CD4-positive, alpha-beta T cell (primary cell): Measurements from ENCODE around the gene NOB1. TPM values are rescaled to one million over a fixed set of nuclear protein-coding genes. Genes with fewer than 3 reads are reported as not detected.
"Not testable (repeated sequence)": the region's sequence is repeated elsewhere in the genome, so short reads cannot be mapped to it uniquely, and the experiment has no call there.

ENCODE experiments used
- ATAC-seq: fragments of 200-7000 bp; cut with Tn5 transposase; one replicate; pipeline ENCODE4 v1.10.0; 2022; ENCODE audit warnings: mild to moderate bottlenecking; ENCODE audit not compliant: poor library complexity
- CTCF ChIA-PET: fragments of 350-600 bp; sonication (Branson Sonifier 250); formaldehyde crosslinking; loops from one replicate; lab custom pipeline; 2021; ENCODE audit warnings: antibody characterized with exemption, inconsistent platforms; lab: Charles Lee
- POLR2A ChIA-PET: fragments of 350-600 bp; sonication (Branson Sonifier 250); formaldehyde crosslinking; loops from one replicate; lab custom pipeline; 2021; ENCODE audit warnings: antibody characterized with exemption, inconsistent platforms; lab: Charles Lee
- DNase-seq, 14 experiments: peaks; one replicate each; pipeline ENCODE4 v3.0.0-alpha.2; 2013 to 2020; ENCODE audit warnings: mixed read lengths in 2 of 14
- H3K27ac ChIP-seq, 2 donors: one replicate each; pipeline versions ENCODE4 v1.5.1 to v1.7.0; 2013; ENCODE audit warnings: low read length in 2 of 2, low read depth in 1 of 2, mild to moderate bottlenecking in 1 of 2
- H3K27me3 ChIP-seq, 2 experiments: 1 replicate in 1 of 2; 2 replicates in 1 of 2; pipeline versions ENCODE4 v1.6.1 to v1.7.0; 2013; ENCODE audit warnings: low read length in 2 of 2, control low read depth in 1 of 2, mild to moderate bottlenecking in 1 of 2, moderate library complexity in 1 of 2; ENCODE audit not compliant: insufficient read depth in 2 of 2, control insufficient read depth in 1 of 2
- H3K36me3 ChIP-seq: one replicate; pipeline ENCODE4 v1.6.1; 2013; ENCODE audit warnings: low read length, control low read depth; ENCODE audit not compliant: insufficient read depth
- H3K4me1 ChIP-seq: one replicate; pipeline ENCODE4 v1.6.1; 2013; ENCODE audit warnings: low read length, control low read depth; ENCODE audit not compliant: insufficient read depth
- H3K4me3 ChIP-seq: one replicate; pipeline ENCODE4 v1.5.1; 2013; ENCODE audit warnings: mild to moderate bottlenecking, low read length, moderate library complexity
- H3K9me3 ChIP-seq, 2 experiments: 1 replicate in 1 of 2; 2 replicates in 1 of 2; pipeline versions ENCODE4 v1.6.1 to v1.7.0; 2013; ENCODE audit warnings: low read length in 2 of 2, mild to moderate bottlenecking in 2 of 2, control low read depth in 1 of 2, moderate library complexity in 1 of 2; ENCODE audit not compliant: control insufficient read depth in 1 of 2, insufficient read depth in 1 of 2
- H3K27ac Mint-ChIP-seq: one replicate; pipeline ENCODE4 v1.8.0; 2020; ENCODE audit warnings: mixed read lengths
- H3K27me3 Mint-ChIP-seq: one replicate; pipeline ENCODE4 v1.8.0; 2021; ENCODE audit warnings: mixed read lengths
- H3K36me3 Mint-ChIP-seq: one replicate; pipeline ENCODE4 v1.8.0; 2021; ENCODE audit warnings: low read depth, mixed read lengths
- H3K4me1 Mint-ChIP-seq: one replicate; pipeline ENCODE4 v1.8.0; 2021; ENCODE audit warnings: low read depth, mixed read lengths
- H3K4me3 Mint-ChIP-seq: one replicate; pipeline ENCODE4 v1.8.0; 2020; ENCODE audit warnings: mild to moderate bottlenecking, mixed read lengths
- H3K9me3 Mint-ChIP-seq: one replicate; pipeline ENCODE4 v1.8.0; 2020; ENCODE audit warnings: mixed read lengths
- CTCF ChIP-seq: fragments of 200-600 bp; IDR thresholded peaks from one replicate; pipeline ENCODE4 v1.8.0; 2022; ENCODE audit warnings: antibody characterized with exemption, mild to moderate bottlenecking
- intact Hi-C, 2 experiments: fragments of 100-400 bp; cut with DNase I in 1 of 2; cut with micrococcal nuclease in 1 of 2; formaldehyde crosslinking; loops; one replicate each; pipeline versions ENCODE4 v1.15.1 to v1.9.0; 2023 to 2025; cut with DNase I, micrococcal nuclease
- total RNA-seq, 174 experiments: library from RNA in 2 of 174; stranded (reverse) in 2 of 174; gene quantifications; one replicate each; pipeline ENCODE4 v1.2.3 and lab custom pipeline; 2021 to 2026

Gene NOB1
- total RNA-seq, 2 experiments from 2014 or later = 31.0 to 33.9 TPM

- ChIA-PET CTCF (no interaction called here), POLR2A (interaction anchor here (0.6 kb wide), 1 partner anchor 23 kb away, joined by 3 read pairs; the partner anchor contains the start of gene NOB1)
- peaks cover 9% of the 10 kb centered on the region for H3K4me1 ChIP-seq
- H3K4me3 ChIP-seq = no peak overlapping the region
- H3K36me3 Mint-ChIP-seq = no peaks in the 10 kb centered on the region
- no peaks in the 10 kb centered on the region for H3K9me3 Mint-ChIP-seq
- TF ChIP-seq CTCF = no peak
- H3K27ac ChIP-seq = no peak overlapping the region
- H3K4me1 Mint-ChIP-seq = peaks cover 6% of the 10 kb centered on the region
- H3K36me3 ChIP-seq = no peaks in the 10 kb centered on the region
- H3K27me3 ChIP-seq = no peaks in the 10 kb centered on the region
- ATAC-seq = no peak
- no peak overlapping the region for H3K4me3 Mint-ChIP-seq
- H3K9me3 ChIP-seq = no peaks in the 10 kb centered on the region
- intact Hi-C loops = no loop called here
- DNase-seq = no peak
- H3K27me3 Mint-ChIP-seq = no peaks in the 10 kb centered on the region
- no peak overlapping the region for H3K27ac Mint-ChIP-seq
These were observed 22.6 kb downstream of the NOB1 start for GRCh38 chr16:69732101-69732500.

GRCh38 chr16:69731280-69731679 lies 23.4 kb downstream of the NOB1 start:
- CTCF ChIA-PET, H3K4me3 Mint-ChIP-seq: not testable (repeated sequence)

GRCh38 chr16:69729030-69729429 lies 25.7 kb downstream of the NOB1 start:
- CTCF ChIA-PET = interaction anchor here (1.3 kb wide), 1 partner anchor 26 kb away, joined by 4 read pairs; the partner anchor contains the start of gene NOB1
- H3K27me3 ChIP-seq, H3K27ac ChIP-seq, H3K27me3 Mint-ChIP-seq, H3K4me3 ChIP-seq, ATAC-seq, H3K9me3 Mint-ChIP-seq, H3K36me3 ChIP-seq, H3K36me3 Mint-ChIP-seq, H3K27ac Mint-ChIP-seq, DNase-seq, intact Hi-C loops, H3K9me3 ChIP-seq, H3K4me3 Mint-ChIP-seq: not testable (repeated sequence)
- H3K4me1 Mint-ChIP-seq = peaks cover 22% of the 10 kb centered on the region
- peaks cover 25% of the 10 kb centered on the region for H3K4me1 ChIP-seq
- POLR2A ChIA-PET = interaction anchor here (5.9 kb wide), 1 partner anchor 25 kb away, joined by 62 read pairs; the partner anchor contains the start of gene NOB1

More at GRCh38 chr16:69731280-69731679, 23.4 kb downstream of the NOB1 start:
- H3K9me3 Mint-ChIP-seq, H3K27ac Mint-ChIP-seq, H3K27me3 Mint-ChIP-seq, H3K27ac ChIP-seq, H3K4me3 ChIP-seq, H3K36me3 ChIP-seq, DNase-seq, POLR2A ChIA-PET, H3K9me3 ChIP-seq, H3K36me3 Mint-ChIP-seq, H3K27me3 ChIP-seq, ATAC-seq, intact Hi-C loops: not testable (repeated sequence)
- H3K4me1 Mint-ChIP-seq = peaks cover 14% of the 10 kb centered on the region
- peaks cover 17% of the 10 kb centered on the region for H3K4me1 ChIP-seq

GRCh38 chr16:69727916-69728270 lies 26.8 kb downstream of the NOB1 start:
- ATAC-seq = no peak
- Histone ChIP-seq H3K27me3 (no peaks in the 10 kb centered on the region), H3K27ac (no peak overlapping the region), H3K4me3 (no peak overlapping the region), H3K36me3 (no peaks in the 10 kb centered on the region), H3K9me3 (no peaks in the 10 kb centered on the region), H3K4me1 (peaks cover 25% of the 10 kb centered on the region)
- ChIA-PET POLR2A (interaction anchor here (5.9 kb wide), 1 partner anchor 27 kb away, joined by 62 read pairs; the partner anchor contains the start of gene NOB1), CTCF (no interaction called here)
- H3K27ac Mint-ChIP-seq = no peak overlapping the region
- no peak overlapping the region for H3K4me3 Mint-ChIP-seq
- peaks cover 22% of the 10 kb centered on the region for H3K4me1 Mint-ChIP-seq
- no peaks in the 10 kb centered on the region for H3K27me3 Mint-ChIP-seq
- no peaks in the 10 kb centered on the region for H3K36me3 Mint-ChIP-seq
- intact Hi-C loops = loop anchor here (1.0 to 2.0 kb wide), 2 partner anchors 26 to 27 kb away; partner anchors contain the start of gene NOB1 (in 2 of the 2)
- H3K9me3 Mint-ChIP-seq = no peaks in the 10 kb centered on the region
- no peak for TF ChIP-seq CTCF
- DNase-seq = no peak
